Heart left ventricle (tissue), 16 donors: ENCODE measurements around the gene FAM170A. TPM values are rescaled to one million over a fixed set of nuclear protein-coding genes. Genes with fewer than 3 reads are reported as not detected.

Experiments used
- ATAC-seq, 4 donors: fragments of 200-7000 bp; cut with Tn5 transposase; one replicate each; pipeline ENCODE4 v1.9.1; 2020 to 2022; ENCODE audit warnings: moderate library complexity in 4 of 4, mild to moderate bottlenecking in 3 of 4, moderate number of reproducible peaks in 1 of 4
- DNase-seq, 5 donors: peaks; one replicate each; pipeline ENCODE4 v3.0.0-alpha.2; 2020
- H3K27ac ChIP-seq, 12 donors: fragments of 200-600 bp; sonication (generic) in 4 of 12; one replicate each; pipeline versions ENCODE4 v1.5.0 to v1.8.0; 2016 to 2022; ENCODE audit warnings: mild to moderate bottlenecking in 2 of 12
- H3K27me3 ChIP-seq, 9 donors: fragments of 200-600 bp; sonication (generic) in 2 of 9; one replicate each; pipeline versions ENCODE4 v1.5.1 to v1.8.0; 2016 to 2022; ENCODE audit warnings: mild to moderate bottlenecking in 3 of 9
- H3K36me3 ChIP-seq, 9 donors: fragments of 200-600 bp; sonication (generic) in 2 of 9; one replicate each; pipeline versions ENCODE4 v1.5.0 to v1.8.0; 2018 to 2022; ENCODE audit warnings: mild to moderate bottlenecking in 2 of 9
- H3K4me1 ChIP-seq, 12 donors: fragments of 200-600 bp; sonication (generic) in 4 of 12; one replicate each; pipeline versions ENCODE4 v1.5.0 to v1.8.0; 2016 to 2022; ENCODE audit warnings: mild to moderate bottlenecking in 3 of 12
- H3K4me3 ChIP-seq, 12 donors: fragments of 200-600 bp; sonication (generic) in 4 of 12; one replicate each; pipeline versions ENCODE4 v1.5.0 to v1.8.0; 2017 to 2022; ENCODE audit warnings: mild to moderate bottlenecking in 9 of 12, moderate library complexity in 4 of 12
- H3K9me3 ChIP-seq, 12 donors: fragments of 200-600 bp; sonication (generic) in 4 of 12; one replicate each; pipeline versions ENCODE4 v1.5.0 to v1.8.0; 2016 to 2022; ENCODE audit warnings: mild to moderate bottlenecking in 1 of 12
- POLR2A ChIP-seq, 2 donors: fragments of 450-650 bp; IDR thresholded peaks; one replicate each; pipeline ENCODE4 v1.6.1; 2017; ENCODE audit warnings: antibody characterized with exemption in 2 of 2, mild to moderate bottlenecking in 2 of 2, moderate library complexity in 2 of 2
- WGBS, 4 donors: extraction: QIAGEN DNeasy Blood & Tissue Kit in 2 of 4; methylation state at CpG; one replicate each; pipeline versions ENCODE4 v1.1.5 to v1.1.7; 2013 to 2018; 5-methylcytosine and 5-hydroxymethylcytosine counted together
- intact Hi-C, 10 donors: fragments of 100-400 bp; cut with DNase I; formaldehyde crosslinking; loops; one replicate each; pipeline versions ENCODE4 v1.11.1 to v1.14.2; 2022
- long read RNA-seq, 3 donors: library from polyadenylated mRNA; unstranded; transcript quantifications; one replicate each; pipeline ENCODE4 v2.0.0, GENCODE V29; 2020 to 2021
- polyA plus RNA-seq, 2 donors: library from polyadenylated mRNA; stranded (reverse); fragments of 200-250 nt; gene quantifications; one replicate each; pipeline ENCODE4 v1.2.3, GENCODE V29; 2013
- total RNA-seq, 9 donors: library from RNA; depleted of rRNA in 2 of 9; stranded (reverse); fragments of >200 nt in 2 of 9; fragmentation: NEBNext Ultra II Directional in 3 of 9; extraction: Animal tissue kit (Norgen Biotek cat#: 25700) in 3 of 9; gene quantifications; one replicate each; pipeline versions ENCODE4 v1.1.0 to v1.2.4, GENCODE V29; 2016 to 2023
- TF ChIP-seq, protein P1 (sequence below), 12 donors: fragments of 200-600 bp; sonication (generic) in 4 of 12; IDR thresholded peaks; one replicate each; pipeline versions ENCODE4 v1.5.0 to v1.8.0; 2018 to 2022; ENCODE audit warnings: antibody characterized with exemption in 12 of 12, mild to moderate bottlenecking in 5 of 12
- donor health status: ischemic (EF 13 %, LVEDD 7.1; RV severe dilation, severe dysfunction).
- donor health status: healthy with polysubstance abuse.
- donor health status: DM: no; HTN: yes; CAD: no.
- donor health status: DM: no; HTN: no; CAD: no.
- donor health status: ischemic (EF 25% LVEDD 6.9; RV normal size, moderate dysfunction).
- donor health status: ischemic (EF 25% LVEDD 5.7; RV mildly dilated, moderate dysfunction).
- donor health status: healthy.
- donor health status: DM: yes; HTN: yes; CAD: no.
- donor health status: ischemic (EF 35%, LVEDD 5.7; RV mildly dilated, moderate dysfunction).
- donor health status: nonischemic (EF 11% LVEDD 7.7; RV severe dilation, severe dysfunction).
- donor health status: DM: yes; HTN: yes; CAD: no.
- donor health status: PGD.
- donor health status: ischemic (EF 29% LVEDD 5.4; RV normal size, mild dysfunction).
- donor health status: nonischemic (EF 23%, LVEDD 6.1; RV moderate dilation, normal function).

The FAM170A gene, protein sequence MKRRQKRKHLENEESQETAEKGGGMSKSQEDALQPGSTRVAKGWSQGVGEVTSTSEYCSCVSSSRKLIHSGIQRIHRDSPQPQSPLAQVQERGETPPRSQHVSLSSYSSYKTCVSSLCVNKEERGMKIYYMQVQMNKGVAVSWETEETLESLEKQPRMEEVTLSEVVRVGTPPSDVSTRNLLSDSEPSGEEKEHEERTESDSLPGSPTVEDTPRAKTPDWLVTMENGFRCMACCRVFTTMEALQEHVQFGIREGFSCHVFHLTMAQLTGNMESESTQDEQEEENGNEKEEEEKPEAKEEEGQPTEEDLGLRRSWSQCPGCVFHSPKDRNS
- total RNA-seq (not detected), polyA plus RNA-seq (not detected)
- long read RNA-seq, donor 1 = 0 reads
- long read RNA-seq, donor 2 = 0 reads
- long read RNA-seq, donor 3 = 0 reads

DNA sequence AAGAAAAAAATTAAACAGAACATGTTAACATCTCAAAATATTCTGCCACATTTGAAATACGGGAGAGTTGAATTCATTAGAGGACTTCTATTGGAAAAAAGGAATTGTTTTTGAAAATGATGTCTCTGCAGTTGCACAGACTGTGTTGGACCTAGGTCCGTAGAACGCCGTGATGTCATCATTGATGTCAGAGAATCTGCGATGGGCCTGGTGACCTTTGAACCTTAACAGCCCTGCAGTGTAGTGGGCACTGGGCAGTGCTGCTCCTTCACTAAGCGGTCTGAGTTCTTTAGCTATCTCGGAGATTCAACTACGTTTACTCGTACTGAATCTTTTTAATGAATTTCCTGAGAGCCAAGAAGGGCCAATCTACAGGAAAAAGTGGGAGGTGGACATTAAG, at the start of gene FAM170A:
TSS of gene FAM170A (plus strand) at position 220 of the 400 bp plus-strand sequence. CDS start 211 bp downstream, outside the sequence.
- H3K4me3 ChIP-seq = no peak within 1 kb of the TSS
- ATAC-seq = no peak
- 87 to 91% (median 89%) methylated on average over 9 of the region's 9 CpGs for WGBS, 4 donors
- H3K9me3 ChIP-seq = no peaks in the 10 kb centered on the region
- TF ChIP-seq, protein P1, sequence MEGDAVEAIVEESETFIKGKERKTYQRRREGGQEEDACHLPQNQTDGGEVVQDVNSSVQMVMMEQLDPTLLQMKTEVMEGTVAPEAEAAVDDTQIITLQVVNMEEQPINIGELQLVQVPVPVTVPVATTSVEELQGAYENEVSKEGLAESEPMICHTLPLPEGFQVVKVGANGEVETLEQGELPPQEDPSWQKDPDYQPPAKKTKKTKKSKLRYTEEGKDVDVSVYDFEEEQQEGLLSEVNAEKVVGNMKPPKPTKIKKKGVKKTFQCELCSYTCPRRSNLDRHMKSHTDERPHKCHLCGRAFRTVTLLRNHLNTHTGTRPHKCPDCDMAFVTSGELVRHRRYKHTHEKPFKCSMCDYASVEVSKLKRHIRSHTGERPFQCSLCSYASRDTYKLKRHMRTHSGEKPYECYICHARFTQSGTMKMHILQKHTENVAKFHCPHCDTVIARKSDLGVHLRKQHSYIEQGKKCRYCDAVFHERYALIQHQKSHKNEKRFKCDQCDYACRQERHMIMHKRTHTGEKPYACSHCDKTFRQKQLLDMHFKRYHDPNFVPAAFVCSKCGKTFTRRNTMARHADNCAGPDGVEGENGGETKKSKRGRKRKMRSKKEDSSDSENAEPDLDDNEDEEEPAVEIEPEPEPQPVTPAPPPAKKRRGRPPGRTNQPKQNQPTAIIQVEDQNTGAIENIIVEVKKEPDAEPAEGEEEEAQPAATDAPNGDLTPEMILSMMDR (IDR thresholded peaks at IDR 0.05) = no peak
- TF ChIP-seq POLR2A (IDR thresholded peaks at IDR 0.05) = no peak
- no peak for DNase-seq
- no peaks in the 10 kb centered on the region for H3K27me3 ChIP-seq
- intact Hi-C loops = no loop called here
- H3K36me3 ChIP-seq = no peaks in the 10 kb centered on the region
- H3K27ac ChIP-seq = no peak within 1 kb of the TSS
- H3K4me1 ChIP-seq = no peaks in the 10 kb centered on the region

DNA sequence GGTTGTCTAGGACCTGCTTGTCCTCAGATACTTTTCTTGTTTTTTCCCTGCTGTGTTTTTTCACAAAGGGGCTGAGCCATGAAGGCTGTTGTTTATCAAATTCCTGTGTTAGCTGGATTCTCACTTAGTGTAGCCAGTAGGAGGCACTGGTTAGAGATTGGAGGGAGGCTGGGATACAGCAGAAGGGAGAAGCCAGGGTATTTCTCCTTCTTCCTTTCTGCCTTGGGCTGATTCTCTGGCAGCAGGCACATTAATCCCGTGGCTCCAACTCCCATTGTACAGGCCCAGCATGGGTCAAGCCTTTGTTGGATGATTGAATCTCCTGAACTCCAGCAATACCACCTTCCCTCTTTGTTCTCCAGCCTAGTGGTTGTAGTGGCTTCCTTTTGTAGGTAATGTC, 46.4 kb upstream of the FAM170A start:
- H3K27me3 ChIP-seq = no peaks in the 10 kb centered on the region
- H3K27ac ChIP-seq = no peak overlapping the region
- no peaks in the 10 kb centered on the region for H3K4me1 ChIP-seq
- H3K4me3 ChIP-seq = no peak overlapping the region
- WGBS, 4 donors = 50 to 63% (median 60%) methylated on average over 1 of the region's 1 CpG
- H3K9me3 ChIP-seq = no peaks in the 10 kb centered on the region
- no peaks in the 10 kb centered on the region for H3K36me3 ChIP-seq
- ATAC-seq (no peak), DNase-seq (no peak)
- intact Hi-C loops = no loop called here
- TF ChIP-seq, protein P1 (IDR thresholded peaks at IDR 0.05) = no peak
- TF ChIP-seq POLR2A (IDR thresholded peaks at IDR 0.05) = no peak

DNA sequence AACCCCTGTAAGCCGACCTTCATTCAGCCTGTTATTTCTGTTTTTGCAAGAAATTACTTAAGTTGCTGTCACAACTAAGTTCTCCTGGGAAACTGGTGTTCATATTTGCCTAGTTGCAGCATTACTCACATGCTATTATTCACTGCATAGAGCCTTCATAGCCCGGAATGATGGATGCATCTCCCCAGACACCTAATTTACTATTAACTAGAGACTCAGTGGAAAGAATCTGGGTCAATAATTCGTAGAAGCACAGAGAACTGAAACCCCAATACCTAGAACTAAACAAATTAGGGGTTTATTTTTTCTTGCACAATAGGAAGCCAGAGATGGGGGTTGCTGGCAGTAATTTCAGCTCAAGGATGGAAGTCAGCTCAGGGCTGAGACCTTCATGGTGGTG, 45.7 kb upstream of the FAM170A start:
- Histone ChIP-seq H3K4me3 (no peak overlapping the region), H3K27me3 (no peaks in the 10 kb centered on the region), H3K9me3 (no peaks in the 10 kb centered on the region), H3K27ac (no peak overlapping the region), H3K36me3 (no peaks in the 10 kb centered on the region), H3K4me1 (no peaks in the 10 kb centered on the region)
- no peak for TF ChIP-seq POLR2A (IDR thresholded peaks at IDR 0.05)
- TF ChIP-seq, protein P1 (IDR thresholded peaks at IDR 0.05) = no peak
- DNase-seq (no peak), ATAC-seq (no peak)
- WGBS, 4 donors = 70 to 81% (median 75%) methylated on average over 3 of the region's 3 CpGs
- intact Hi-C loops = no loop called here

DNA sequence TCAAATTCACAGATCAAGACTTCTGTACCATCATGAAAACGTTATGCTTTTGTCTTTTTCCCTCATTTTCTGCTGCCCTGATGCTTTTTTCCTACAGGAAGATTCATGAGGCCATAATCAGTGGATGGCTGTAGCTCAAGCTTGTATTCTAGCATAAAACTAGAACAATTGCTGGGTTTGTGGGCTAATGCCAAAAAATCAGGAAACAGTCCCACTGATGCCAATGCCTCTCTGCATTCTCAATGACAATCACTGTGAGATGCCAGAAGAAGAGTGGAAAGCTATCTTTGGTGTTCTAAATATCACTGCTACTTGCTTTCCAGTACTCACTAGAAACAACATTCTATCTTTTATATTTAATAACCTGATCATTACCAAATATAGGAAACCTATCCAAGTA, 33.3 kb upstream of the FAM170A start:
- WGBS, 4 donors = 38 to 60% (median 52%) methylated on average over 1 of the region's 1 CpG
- Histone ChIP-seq H3K4me1 (no peaks in the 10 kb centered on the region), H3K9me3 (peaks cover 0 to 21% (median 3%) of the 10 kb centered on the region in 12 donors), H3K27ac (no peak overlapping the region), H3K4me3 (no peak overlapping the region), H3K36me3 (no peaks in the 10 kb centered on the region), H3K27me3 (no peaks in the 10 kb centered on the region)
- no peak for ATAC-seq
- TF ChIP-seq, protein P1 (IDR thresholded peaks at IDR 0.05) = no peak
- TF ChIP-seq POLR2A (IDR thresholded peaks at IDR 0.05) = no peak
- intact Hi-C loops = no loop called here
- no peak for DNase-seq
